ENCODE measurements around the gene AGAP9.
"Not testable (repeated sequence)": the region's sequence is repeated elsewhere in the genome, so short reads cannot be mapped to it uniquely, and the experiment has no call there.

Gene AGAP9

DNA sequence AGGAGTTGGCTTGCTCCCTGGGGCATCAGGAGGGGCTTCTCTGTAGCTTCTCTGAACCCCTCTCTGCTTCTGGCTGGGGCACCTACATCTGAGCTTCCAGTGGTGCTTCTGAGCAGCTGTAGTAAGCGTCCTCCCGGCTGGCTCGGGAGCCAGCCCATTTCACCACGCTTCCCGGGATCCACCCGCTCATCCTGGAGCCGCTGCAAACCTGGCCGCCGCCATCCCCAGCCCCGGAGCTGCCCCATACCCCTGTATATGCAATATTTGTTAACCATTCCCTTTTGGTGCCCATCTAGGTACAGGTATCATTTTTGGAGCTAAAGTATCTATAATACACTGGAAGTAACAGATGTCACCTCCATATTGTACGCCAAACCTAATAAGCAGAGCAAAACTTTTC lies 38.7 kb downstream of the AGAP9 start:
- not testable (repeated sequence) for DNase-seq

DNA sequence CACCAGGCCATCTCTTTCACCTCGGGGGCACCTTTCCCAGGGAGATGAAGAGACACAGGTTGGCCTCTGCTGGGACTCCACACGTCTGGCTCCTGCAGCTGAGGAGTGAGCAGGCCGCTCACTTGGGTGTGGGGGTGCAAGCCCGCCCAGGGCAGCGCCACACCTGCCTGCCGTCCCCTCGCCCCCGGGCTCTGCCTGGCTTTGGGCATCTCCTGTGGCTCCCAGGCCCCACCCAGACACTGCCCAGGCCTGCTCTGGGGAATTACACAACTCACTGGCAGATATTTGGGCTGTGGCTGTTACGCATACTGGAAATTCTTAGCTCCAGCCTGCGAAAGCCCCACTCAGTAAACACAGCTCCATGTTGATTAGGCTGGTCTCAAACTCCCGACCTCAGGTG lies 39.5 kb downstream of the AGAP9 start, which contains the start of gene ANXA8:
Gene ANXA8, minus strand, starts transcription at position 193 of the 400 bp plus-strand sequence. Its CDS starts 182 bp downstream, at position 11.
- DNase-seq = not testable (repeated sequence)

DNA sequence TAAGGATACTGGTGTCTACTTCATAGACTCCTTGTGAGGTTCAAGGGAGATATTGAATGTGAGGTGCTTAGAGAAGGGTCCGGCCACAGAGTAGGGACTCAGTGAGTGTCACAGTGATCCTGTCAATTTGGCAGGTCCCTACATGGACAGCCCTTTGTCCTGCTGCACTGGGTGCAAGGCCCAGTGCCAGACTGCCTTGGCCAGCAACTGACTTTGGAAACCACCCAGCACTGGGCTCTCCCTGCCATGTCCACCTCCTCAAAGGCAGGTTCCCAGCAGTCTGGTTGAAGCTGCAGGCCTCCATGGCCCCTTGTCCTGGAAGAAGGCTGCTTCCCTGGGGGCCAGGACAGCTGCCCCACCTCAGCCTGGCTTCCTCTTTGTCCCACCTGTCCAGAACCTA lies 41.1 kb downstream of the AGAP9 start:
- not testable (repeated sequence) for DNase-seq

DNA sequence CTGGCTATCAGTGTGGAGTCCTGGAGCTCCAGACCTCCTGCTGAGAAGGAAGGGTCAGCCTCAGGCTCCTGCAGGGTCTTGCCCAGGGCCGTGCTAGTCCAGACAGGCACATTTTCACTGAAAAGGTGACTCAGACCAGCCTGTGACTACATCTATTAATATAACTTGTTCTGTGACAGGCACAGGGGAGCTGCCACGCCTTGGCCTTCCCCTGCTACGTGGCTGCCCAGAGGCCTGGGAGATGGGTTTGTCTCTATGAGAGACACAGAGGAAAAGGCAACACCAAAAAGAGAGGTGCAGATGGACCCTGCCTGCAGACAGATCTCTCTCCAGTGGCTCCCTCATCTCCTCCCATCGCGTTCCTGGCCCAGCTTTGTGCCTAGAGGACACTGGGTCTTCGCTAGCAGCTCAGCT lies 41.7 kb downstream of the AGAP9 start:
- DNase-seq = not testable (repeated sequence)

DNA sequence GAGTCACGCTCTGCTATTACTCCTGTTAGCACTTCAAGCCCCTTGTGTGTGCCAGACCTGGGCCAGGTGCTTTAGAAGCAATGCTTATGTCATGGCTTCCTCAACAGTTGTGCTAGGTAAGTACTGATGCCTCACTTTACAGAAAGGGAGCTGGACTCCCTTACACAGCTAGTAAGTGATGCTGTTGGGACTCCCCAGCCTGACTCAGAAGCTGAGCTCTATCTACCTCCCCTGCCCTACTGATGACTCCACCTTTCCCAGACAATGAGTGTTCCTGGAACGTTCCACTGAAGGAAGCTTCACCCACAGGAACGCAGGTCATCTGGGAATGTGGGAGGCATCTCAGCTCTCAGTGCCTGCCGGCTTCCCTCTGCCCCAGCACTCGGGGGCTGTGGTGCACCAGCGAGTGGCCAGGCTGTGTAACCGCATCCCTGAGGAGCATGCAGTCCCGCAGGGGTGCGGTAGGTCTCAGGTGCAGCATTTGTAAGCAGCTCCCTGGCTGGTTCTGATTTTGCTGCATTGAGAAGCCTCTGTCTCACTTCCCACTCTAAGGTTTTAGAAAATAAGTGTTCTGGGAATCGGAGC lies 42.2 kb downstream of the AGAP9 start:
- not testable (repeated sequence) for DNase-seq

DNA sequence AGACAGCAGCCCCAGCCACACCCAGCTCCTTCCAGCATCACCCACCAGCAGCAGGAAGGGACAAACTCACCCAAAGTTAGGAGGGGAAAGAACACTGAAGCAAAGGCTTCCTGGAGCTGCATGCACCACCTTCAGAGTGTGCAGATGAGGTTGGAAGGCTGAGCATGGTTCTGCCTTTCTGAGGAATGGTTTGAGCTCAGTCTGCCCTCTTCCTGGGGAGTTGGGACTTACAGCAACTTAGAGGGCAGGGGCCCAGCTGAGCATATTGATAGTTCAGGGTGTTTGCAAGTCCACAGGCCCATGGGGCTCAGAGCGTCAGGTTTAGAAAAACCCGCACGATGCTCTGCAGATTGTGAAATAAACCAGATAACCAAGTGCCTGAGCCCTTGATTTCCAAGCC lies 43.3 kb downstream of the AGAP9 start:
- not testable (repeated sequence) for DNase-seq

DNA sequence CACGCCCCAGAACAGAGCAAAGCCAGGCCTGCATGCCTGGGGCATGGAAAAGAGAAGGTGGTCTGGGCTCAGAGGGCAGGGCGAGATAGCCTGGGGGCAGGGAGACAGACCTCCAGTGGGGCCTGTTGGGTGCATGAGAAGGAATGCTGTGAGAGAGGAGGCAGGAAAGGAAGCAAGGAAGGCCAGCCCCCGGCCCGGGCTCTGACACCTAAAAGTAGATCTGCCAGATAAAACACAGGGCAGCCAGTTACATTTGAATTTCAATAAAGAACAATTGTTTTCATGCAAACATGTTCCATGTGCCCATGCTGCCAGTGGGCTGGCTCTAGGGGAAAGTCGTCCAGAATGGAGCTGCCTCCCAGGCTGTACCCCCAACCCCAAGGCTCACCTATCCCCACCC lies 45.3 kb downstream of the AGAP9 start:
- not testable (repeated sequence) for DNase-seq

DNA sequence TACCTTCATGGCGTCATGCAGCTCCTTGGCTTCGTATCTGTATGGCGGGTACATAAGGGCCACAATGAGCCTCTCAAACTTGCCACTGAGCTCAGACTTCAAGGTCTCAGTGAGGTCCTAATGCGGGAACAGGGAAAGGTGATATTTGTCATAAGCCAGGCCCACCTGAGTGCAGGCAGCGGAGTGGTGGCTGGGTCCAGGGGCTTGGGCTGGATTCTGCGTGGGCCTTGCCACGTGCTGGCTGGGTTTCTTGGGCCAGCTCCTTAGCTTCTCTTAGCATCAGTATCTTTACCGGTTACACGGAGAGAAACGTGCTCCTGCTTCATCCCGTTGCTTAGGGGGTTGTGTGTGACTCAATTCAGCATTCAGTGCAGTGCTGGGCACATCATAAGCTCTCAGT lies 46.4 kb downstream of the AGAP9 start:
- not testable (repeated sequence) for DNase-seq

DNA sequence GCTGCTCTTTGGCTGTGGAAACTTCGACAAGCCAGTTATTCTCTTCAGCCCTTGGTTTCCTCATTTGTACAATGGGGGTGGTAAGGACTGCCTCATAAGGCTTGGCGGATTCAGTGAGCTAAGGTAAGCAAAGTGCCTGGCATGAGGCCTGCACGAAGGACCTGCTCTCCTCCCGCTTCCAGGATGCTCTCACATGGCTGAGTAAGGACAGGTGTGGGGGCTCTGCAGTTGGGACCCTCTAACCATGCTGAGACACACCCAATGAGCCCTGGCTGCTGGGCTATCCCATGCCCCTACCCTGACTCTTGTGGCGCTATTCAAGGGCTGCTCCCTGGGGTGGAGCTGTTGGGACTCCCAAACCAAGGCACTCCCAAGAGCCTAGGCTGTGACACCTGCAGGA lies 48.3 kb downstream of the AGAP9 start:
- DNase-seq = not testable (repeated sequence)

DNA sequence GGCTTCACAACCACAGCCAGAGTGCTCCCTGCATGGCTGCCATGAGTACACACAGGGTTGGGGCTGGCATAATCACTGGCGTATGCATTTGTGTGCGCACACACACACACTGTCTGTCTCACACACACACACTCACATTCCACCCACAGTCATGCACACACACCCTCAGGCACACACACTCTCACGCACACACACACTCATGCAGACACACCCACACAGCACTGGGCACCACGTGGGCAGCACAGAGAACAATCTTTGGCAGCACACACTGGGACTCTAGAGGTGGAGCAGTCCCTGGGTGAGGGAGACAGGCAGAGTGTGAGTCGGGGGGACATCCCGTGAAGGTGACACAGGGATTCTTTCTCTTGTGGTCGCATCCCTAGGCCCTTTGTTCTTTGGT lies 49.9 kb downstream of the AGAP9 start:
- not testable (repeated sequence) for DNase-seq

DNA sequence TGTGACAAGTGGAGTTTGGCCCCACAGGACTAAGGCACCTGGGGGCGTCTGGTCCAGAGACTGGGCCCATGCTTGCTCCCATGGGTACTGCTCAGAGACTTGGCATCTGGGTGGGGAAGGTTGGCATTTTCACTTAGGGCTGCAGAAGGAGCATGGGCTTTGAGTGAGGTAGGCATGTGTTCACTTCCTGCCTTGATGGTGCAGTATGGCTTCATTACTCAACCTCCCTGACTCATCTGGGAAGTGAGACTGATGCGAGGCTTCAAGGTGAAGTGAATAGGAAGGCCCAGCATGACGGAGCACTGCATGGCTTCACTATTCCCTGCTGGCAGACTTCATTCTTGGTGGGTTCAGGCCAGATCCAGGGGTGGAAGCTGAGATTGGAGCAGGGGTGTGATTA lies 50.8 kb downstream of the AGAP9 start:
- not testable (repeated sequence) for DNase-seq

DNA sequence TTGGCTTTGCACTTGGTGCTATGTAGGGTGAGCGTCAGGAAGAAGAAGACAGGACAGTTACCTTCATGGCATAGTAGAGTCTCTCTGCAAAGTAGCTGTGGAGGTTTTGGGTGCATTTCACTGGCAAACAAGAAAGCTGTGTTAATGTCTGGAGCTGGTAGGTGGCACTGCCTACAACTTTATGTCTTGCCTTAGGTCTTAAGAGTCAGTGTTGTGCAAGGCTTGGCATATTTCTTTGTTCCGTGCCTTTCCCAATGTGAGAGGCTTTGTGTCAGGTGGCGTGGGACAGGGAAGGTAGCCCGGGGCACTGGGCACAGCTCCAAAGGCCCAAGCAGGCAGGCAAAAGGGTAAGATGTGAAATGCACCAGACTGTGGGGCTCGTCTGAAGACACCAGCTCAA lies 51.4 kb downstream of the AGAP9 start:
- DNase-seq = not testable (repeated sequence)

DNA sequence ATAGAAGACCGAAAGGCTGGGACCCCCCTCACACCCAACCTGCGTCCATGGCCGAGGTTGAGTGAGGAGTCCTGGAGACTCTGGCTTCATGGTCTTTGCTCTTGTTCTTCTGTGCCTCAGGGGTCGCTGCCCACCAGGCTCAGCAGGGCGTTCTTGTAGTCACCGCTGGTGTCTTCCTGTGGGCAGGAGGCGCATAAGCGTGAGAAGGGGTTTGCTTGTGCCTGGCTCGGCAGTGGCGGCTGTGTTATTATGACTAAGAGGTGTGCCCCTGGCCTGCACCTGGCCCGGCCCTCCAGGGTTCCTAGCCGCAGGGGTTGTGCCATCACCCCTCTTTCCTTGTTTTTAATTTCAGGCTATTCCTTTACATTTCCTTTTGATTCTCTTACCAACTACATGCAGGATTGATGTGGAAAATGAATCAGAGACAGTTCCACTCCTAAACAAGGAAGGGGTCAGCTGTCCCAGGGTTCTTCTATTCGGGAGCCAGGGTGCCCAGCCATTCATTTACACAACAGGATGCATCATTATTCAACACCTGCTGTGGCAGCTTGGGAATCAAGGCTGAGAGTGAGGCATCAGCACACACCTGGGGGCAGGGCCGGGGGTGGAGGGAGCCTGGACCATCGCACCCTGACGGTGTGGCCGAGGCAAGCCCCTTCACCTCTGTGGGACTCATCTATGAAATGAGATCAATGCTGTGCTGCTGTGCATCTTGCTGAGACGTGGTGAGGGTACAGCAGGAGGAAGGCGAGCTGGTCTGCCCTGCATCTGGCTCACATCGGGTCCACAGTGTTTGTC lies 54.5 kb downstream of the AGAP9 start:
- not testable (repeated sequence) for DNase-seq

DNA sequence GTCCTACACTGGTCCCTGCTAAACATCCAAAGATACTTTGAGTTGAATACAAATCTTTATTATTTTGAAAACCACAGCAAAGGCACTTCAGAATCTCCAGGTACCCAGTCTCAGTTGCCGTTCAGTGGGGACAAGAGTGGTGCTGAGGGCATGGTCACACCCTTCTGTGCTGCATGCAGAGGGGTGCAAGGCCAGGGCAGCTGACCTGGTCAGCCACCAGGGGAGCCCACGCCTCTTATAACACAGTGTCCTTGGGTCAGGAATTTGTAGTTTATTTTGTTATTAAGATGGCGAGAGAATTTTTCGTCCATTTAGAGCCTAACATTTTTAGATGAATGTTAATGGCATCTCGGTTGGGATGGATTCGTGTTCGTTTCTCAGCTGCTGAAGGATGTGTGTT lies 55.5 kb downstream of the AGAP9 start:
- not testable (repeated sequence) for DNase-seq

DNA sequence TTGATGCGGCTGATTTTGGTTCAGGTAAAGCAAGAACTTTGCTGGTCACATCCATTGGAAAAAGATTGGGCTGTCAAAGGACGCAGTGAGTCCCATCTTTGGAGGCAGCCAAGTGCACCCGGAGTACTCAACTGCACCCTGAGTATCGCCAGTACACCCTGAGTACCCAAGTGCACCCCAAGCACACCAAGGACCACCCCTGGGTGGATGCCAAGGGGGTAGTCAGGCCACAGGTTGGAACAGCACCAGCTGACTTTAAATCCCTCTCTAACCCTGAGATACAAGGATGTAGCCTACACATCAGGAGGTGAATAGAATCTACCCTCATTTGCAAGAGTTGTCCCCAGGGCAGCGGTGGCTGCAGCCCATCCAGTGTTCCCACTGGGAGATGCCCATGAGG lies 56.0 kb downstream of the AGAP9 start:
- DNase-seq = not testable (repeated sequence)

DNA sequence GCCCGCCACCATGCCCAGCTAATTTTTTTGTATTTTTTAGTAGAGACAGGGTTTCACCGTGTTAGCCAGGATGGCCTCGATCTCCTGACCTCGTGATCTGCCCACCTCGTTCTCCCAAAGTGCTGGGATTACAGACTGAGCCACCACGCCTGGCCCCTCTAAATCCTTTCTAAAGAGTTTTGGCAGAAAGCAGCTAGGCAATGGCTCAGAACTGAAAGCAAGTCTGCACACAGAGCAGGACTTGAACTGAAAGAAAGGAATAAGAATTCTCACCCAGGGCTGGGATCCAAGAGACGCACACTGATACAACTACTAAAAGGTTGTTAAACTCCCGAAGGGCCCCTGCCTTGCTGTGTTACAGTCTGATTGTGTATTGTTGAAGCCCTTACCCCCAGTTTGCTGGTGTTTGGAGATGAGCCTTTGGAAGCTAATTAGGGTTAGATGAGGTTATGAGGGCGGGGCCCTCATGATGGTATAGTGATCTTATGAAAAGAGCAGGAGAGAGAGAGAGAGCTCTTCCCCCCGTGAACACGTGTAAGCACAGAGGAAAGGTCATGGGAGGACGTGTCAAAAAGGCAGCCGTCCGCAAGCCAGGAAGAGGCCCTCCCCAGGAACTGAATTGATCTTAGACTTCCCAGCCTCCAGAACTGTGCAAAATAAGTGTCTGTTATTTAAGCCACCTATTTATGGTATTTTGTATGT lies 58.1 kb downstream of the AGAP9 start:
- DNase-seq = not testable (repeated sequence)

DNA sequence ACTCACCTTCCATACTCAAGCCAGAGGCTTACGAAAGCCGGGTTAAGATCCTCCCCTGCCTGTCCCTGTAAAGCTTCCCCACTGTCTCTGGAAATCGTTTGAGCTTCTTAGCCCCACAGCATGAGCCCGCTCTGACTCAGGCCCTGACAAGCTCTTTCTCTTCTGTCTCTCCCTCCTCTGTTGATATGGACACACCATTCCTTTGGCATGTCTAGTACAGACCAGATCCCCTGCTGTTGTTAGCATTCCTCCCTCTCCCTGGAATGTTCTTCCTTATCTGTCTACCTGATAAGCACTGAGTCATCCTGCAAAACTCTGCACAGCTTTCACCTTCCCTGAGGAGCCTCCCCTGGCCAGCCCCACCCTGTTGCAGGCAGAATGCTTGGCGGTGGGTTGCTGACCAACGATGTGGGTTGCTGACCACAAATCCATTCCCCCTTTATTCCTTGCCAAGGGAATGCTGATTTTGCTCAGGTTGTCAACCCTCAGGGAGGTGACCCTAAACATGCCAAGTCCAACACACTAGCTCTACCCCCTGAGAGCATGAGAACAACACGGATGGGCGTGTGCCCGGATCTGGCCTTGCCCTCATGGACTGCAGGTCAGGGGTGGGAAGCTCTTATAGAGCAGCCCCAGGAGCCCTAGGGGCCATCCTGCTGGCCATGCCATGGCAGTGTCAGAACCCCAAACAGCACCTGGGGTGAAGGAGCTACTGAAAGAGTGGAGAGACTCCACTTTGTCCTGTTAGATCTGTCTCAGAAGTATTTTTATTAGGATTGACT lies 60.7 kb downstream of the AGAP9 start:
- DNase-seq = not testable (repeated sequence)

DNA sequence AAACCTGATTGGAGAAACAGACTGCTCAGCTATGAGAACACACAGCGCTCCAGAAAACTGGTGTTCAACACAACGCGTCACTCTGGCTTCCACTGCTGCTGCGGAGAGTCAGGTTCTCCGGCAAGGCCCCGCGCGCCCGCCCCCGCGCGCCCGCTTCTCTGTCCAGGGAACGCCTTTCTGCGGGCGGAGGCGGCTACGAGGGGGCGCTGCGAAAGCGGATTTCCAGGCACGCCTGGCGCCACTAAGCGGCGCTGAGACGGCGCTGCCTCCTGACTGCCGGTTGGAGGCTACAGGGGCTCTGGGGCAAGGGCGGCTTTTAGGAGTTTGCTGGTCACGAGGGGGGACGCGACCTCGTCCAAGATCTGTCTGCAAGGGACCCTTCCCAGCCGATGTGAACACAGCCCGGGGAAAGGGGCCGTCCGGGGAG lies 62.2 kb downstream of the AGAP9 start:
- peak; percentile 23 for DNase-seq

DNA sequence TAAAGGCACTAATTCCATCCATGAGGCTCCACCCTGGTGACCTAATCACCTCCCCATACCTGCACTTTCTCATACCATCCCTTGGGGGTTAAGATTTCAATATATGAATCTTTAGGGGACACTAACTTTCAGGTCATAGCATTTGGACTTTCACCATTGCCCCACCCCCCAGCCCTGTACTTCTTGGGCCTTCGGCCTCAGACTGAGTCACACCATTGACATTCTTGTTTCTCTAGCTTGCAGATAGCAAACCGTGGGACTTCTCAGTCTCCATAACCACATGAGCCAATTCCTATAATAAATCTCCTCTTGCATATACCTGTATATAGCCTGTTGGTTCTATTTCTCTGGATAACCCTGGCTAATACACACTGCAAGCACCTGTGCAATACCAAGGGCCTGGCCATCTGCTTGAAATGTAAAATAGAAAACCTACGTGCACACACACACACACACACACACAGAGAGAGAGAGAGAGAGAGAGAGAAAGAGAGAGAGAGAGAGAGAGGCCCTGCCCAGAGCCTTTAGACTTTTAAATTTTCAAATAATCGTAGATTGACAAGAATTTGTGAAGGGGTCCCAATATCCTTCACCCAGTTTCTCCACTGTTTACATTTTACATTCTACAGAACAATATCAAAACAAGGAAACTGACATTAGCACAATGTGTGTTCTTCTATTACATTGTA lies 64.8 kb downstream of the AGAP9 start:
- no peak for DNase-seq

DNA sequence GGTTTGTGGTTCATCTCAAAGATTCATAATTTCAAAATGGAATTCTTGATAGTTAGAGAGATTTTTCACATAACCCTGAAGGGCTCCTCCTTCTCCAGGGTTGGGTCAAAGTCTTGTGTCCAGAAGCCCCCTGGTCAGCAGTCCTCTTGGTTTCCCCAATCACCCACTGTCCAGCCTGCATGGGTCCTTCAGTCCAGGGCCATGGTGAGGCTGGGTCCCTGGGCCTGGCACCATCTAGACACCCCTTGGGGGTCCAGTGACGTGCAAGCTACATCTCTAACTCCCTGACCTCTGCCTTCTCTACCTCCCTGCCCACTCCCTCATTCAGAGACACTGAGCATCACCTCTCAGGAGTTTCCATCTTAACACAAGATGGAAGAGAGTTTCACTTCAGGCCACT lies 65.6 kb downstream of the AGAP9 start:
- no peak for DNase-seq

DNA sequence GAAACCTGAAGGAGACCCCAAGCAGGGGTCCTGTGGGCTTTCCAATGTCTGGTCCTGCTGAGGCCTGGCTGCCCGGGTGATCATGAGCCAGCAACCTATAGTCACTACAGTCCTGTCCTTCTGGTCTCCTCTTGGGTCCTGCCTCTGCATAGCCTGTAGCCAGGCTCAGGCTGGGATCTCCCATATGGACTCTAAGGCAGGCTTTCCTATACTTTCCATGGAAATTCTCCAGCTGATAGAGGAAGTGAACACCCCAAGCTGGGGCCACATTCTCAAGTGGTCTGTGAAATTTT lies 66.0 kb downstream of the AGAP9 start:
- DNase-seq = no peak

DNA sequence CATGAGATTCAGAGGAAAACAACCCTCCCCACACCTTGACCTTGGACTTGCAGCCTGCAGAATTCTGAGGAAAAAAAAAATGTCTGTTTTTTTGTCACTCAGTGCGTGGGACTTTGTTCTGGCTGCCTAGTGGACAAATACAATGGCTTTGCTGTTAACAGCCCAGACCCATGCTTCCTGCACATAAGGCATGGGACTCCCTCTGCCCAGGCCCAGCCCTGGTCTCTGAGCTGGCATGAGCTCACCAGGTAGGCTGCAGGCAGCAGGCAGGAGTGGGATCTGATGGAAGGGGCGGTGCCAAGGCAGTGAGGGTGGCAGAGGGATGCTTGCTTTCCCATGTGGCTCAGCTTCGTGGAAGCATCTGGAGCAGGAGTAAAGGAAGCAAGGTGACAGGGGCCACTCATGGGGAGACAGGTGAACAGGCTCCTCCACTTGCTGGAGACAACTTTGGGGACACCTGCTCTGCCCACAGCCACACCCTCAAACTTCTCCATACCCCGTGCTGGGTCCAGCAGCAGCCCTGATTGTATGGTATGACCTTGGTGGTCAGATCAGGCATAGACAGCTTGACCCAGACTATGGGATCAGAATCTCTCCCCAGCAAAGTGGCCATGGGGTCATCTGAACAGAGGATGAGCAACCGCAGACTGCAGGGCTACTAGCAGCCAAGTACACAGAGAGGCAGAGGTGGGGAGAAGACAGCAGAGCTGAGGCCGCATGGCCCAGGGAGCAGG lies 66.5 kb downstream of the AGAP9 start:
- DNase-seq = no peak

Data from GDM1 (cell line).